Epithelial cell of proximal tubule (primary cell): ENCODE measurements around the gene PCSK5. TPM values are rescaled to one million over a fixed set of nuclear protein-coding genes. Genes with fewer than 3 reads are reported as not detected.

Experiments used
- DNase-seq: peaks from one replicate; pipeline ENCODE4 v3.0.0-alpha.2; 2011; ENCODE audit warnings: low read depth
- H3K4me3 ChIP-seq: 2 replicates; pipeline ENCODE4 v1.5.1; 2011; ENCODE audit warnings: low read depth, mild to moderate bottlenecking, low read length
- total RNA-seq: library from RNA; depleted of rRNA; stranded (reverse); fragments of >200 nt; gene quantifications from 2 replicates; pipeline ENCODE4 v1.2.3, GENCODE V29; 2015
- TF ChIP-seq, protein P1 (sequence below): conservative IDR thresholded peaks from 2 replicates; pipeline ENCODE4 v1.5.1; 2012; ENCODE audit warnings: low read depth, mild to moderate bottlenecking, low read length

Gene PCSK5
- total RNA-seq, 1 donor from 2014 or later, result 23.2 TPM

GRCh38 chr9:76246680-76247079 lies 356.2 kb downstream of the PCSK5 start:
- DNase-seq, result no peak
- TF ChIP-seq, protein P1, sequence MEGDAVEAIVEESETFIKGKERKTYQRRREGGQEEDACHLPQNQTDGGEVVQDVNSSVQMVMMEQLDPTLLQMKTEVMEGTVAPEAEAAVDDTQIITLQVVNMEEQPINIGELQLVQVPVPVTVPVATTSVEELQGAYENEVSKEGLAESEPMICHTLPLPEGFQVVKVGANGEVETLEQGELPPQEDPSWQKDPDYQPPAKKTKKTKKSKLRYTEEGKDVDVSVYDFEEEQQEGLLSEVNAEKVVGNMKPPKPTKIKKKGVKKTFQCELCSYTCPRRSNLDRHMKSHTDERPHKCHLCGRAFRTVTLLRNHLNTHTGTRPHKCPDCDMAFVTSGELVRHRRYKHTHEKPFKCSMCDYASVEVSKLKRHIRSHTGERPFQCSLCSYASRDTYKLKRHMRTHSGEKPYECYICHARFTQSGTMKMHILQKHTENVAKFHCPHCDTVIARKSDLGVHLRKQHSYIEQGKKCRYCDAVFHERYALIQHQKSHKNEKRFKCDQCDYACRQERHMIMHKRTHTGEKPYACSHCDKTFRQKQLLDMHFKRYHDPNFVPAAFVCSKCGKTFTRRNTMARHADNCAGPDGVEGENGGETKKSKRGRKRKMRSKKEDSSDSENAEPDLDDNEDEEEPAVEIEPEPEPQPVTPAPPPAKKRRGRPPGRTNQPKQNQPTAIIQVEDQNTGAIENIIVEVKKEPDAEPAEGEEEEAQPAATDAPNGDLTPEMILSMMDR, result no peak
- H3K4me3 ChIP-seq, result no peak overlapping the region

GRCh38 chr9:76247426-76247825 lies 357.0 kb downstream of the PCSK5 start:
- DNase-seq, result no peak
- TF ChIP-seq, protein P1, result no peak
- H3K4me3 ChIP-seq, result no peak overlapping the region

GRCh38 chr9:76249309-76249708 lies 358.8 kb downstream of the PCSK5 start:
- H3K4me3 ChIP-seq, result no peak overlapping the region
- TF ChIP-seq, protein P1, result no peak
- no peak for DNase-seq

DNA sequence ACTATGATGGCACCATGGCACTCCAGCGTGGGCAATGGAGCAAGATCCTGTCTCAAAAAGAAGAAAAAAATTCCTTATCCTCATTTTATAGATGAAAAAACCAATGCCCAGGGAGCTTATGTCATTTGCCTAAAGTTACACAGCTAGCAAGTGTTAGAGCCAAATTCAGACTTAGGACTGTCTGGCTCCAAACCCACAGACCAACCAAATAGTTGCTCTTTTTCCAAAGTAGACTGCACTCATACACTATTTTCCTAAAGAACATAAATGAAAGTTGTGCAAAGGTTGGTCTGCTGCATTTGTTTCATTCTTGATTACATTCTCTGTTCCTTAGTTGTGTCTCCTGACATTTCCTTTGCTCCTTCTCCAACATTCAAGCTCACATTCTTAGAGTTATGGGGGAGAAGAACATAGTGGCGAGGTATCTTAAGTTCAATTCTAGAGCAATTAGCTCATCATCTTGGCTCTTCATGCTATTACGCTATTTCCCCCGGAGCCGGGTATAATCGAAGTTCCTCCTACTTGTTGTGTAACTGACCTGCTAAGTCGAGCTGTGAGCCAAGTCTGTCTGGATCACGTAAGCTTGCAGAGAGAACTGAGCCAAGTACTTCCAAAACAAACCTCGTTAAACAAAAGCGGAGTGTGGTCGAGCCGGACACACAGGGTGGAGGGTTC lies 365.4 kb downstream of the PCSK5 start:
- TF ChIP-seq, protein P1, result no peak
- no peak overlapping the region for H3K4me3 ChIP-seq
- no peak for DNase-seq

GRCh38 chr9:76257311-76257710 lies 366.8 kb downstream of the PCSK5 start:
- H3K4me3 ChIP-seq, result no peak overlapping the region
- TF ChIP-seq, protein P1, result no peak
- DNase-seq, result no peak

DNA sequence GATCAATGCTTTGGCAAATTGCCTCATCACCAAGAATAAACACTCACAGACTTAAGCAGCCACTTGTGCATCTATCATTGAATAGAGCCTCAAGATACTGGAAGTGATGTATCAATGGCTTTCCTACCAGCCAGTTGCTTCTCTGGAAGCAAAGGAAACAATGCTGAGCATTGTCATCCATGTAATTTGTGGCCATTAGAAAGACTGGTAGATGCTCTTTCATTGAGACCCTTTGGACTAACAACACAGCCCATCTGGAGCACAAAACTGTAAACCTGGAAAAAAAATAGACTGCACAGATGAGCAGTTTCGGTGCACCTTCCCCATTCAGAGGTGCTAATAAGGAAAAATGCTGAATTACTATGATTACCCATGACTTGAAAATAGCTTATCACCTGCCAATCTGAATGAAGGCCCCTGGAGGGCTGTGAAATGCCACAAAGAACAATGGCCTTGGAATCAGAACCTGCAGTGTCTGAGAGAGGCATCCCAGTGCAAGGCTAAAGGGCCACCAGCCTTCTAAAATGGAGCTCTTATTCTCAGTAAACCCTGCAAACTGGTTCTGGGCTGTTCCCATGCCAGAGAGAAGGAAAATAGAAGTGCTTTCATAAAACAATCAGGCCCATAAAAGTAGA lies 376.3 kb downstream of the PCSK5 start:
- DNase-seq, result no peak
- H3K4me3 ChIP-seq, result no peak overlapping the region
- TF ChIP-seq, protein P1, result no peak

DNA sequence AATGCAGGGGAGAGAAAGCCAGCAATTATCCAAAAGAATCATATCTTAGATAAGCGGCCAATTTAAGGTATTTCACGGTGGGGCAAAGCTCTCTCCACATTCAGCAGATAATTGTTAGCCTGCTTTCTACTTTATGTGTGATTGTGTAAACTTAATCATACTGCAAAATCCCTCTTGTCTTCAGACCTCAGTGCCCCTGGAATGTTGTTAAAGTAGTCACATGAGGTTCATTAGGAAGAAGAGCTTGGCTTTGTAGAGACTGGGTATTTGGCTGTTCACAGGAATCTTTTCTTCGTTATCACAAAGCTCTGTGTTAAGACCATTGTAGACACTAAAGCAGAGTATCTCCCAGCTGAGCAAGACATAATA lies 376.8 kb downstream of the PCSK5 start:
- peak; percentile 23 for DNase-seq
- H3K4me3 ChIP-seq, result no peak overlapping the region
- TF ChIP-seq, protein P1, result no peak
